Mesothelial cell of epicardium (in vitro differentiated cells): ENCODE measurements around the gene PRX. TPM values are rescaled to one million over a fixed set of nuclear protein-coding genes. Genes with fewer than 3 reads are reported as not detected.

Experiments used
- DNase-seq, 2 experiments: peaks; one replicate each; pipeline ENCODE4 v3.0.0; 2021; ENCODE audit warnings: low spot score in 2 of 2; ENCODE audit not compliant: unreplicated experiment in 2 of 2
- H3K27ac Mint-ChIP-seq: 2 replicates; pipeline ENCODE4 v1.8.0; 2021; ENCODE audit warnings: mixed read lengths
- H3K27me3 Mint-ChIP-seq: 2 replicates; pipeline ENCODE4 v1.8.0; 2021; ENCODE audit warnings: low read depth, mixed read lengths
- H3K36me3 Mint-ChIP-seq: 2 replicates; pipeline ENCODE4 v1.8.0; 2021; ENCODE audit warnings: mixed read lengths
- H3K4me1 Mint-ChIP-seq: 2 replicates; pipeline ENCODE4 v1.8.0; 2021; ENCODE audit warnings: mixed read lengths
- H3K4me3 Mint-ChIP-seq: 2 replicates; pipeline ENCODE4 v1.8.0; 2021; ENCODE audit warnings: mild to moderate bottlenecking, moderate library complexity, mixed read lengths
- H3K9me3 Mint-ChIP-seq: 2 replicates; pipeline ENCODE4 v1.8.0; 2021; ENCODE audit warnings: mixed read lengths
- total RNA-seq: library from RNA; stranded (reverse); gene quantifications from 3 replicates; pipeline ENCODE4 v1.2.1, GENCODE V29; 2021
- TF ChIP-seq, protein P1 (sequence below): fragments of 200-600 bp; sonication (generic); IDR thresholded peaks from one replicate; pipeline ENCODE4 v1.5.0; 2021; ENCODE audit warnings: antibody characterized with exemption; ENCODE audit not compliant: unreplicated experiment

PRX gene
- total RNA-seq, 1 donor from 2014 or later: 5.2 TPM

DNA sequence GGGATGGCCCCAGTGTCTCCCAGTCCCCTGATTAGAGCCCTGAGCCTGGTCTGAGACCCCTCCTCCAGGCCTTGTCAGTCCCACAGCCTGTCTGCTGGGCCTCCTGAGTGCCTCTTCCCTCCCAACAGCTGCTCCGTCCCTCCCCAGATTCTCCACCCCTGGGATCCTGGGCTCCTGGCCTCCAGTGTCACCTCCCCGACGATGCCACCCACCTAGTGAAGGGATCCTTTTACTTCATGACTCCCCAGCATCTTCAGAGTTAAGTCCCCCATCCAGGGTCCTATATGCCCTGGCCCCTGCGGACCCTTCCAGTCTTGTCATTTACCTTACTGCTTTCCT, 4.4 kb upstream of the PRX start:
- Mint-ChIP-seq H3K4me1 (peaks cover 22% of the 10 kb centered on the region), H3K27me3 (no peaks in the 10 kb centered on the region), H3K9me3 (no peaks in the 10 kb centered on the region), H3K27ac (peak overlapping the region; percentile 78), H3K36me3 (no peaks in the 10 kb centered on the region), H3K4me3 (no peak overlapping the region)
- no peak for DNase-seq
- TF ChIP-seq, protein P1, sequence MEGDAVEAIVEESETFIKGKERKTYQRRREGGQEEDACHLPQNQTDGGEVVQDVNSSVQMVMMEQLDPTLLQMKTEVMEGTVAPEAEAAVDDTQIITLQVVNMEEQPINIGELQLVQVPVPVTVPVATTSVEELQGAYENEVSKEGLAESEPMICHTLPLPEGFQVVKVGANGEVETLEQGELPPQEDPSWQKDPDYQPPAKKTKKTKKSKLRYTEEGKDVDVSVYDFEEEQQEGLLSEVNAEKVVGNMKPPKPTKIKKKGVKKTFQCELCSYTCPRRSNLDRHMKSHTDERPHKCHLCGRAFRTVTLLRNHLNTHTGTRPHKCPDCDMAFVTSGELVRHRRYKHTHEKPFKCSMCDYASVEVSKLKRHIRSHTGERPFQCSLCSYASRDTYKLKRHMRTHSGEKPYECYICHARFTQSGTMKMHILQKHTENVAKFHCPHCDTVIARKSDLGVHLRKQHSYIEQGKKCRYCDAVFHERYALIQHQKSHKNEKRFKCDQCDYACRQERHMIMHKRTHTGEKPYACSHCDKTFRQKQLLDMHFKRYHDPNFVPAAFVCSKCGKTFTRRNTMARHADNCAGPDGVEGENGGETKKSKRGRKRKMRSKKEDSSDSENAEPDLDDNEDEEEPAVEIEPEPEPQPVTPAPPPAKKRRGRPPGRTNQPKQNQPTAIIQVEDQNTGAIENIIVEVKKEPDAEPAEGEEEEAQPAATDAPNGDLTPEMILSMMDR: no peak

DNA sequence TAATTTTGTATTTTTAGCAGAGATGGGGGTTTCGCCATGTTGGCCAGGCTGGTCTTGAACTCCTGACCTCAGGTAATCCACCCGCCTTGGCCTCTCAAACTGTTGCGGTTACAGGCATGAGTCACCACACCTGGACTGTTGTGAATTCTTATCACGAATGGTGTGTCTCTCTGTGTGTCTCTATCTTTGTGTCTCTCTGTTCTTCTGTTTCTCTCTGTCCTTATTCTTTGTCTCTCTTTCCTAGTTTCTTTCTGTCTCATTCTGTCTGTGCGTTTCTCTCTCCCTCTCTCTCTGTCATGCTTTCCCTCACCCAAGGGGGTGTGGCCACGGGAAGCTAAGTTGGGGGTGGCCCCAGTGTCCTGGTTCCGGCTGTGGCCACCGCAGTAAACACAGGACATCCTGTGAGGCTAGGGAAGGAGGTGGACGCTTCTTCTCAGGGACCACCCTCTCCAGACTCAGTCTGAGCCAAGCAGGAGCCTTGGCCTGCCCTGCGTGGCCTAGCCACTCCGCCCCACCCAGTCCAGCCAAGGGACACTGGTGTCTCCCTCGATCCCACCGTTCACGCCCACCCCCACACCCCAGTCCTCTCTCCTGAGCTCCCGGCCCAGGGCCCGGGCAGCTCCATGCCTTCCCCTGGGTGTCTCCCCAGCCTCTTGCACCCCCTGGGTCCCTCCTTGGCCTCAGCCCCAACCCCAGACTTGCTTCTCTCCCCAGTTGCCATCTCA, 3.9 kb upstream of the PRX start:
- H3K9me3 Mint-ChIP-seq: no peaks in the 10 kb centered on the region
- peak overlapping the region; percentile 78 for H3K27ac Mint-ChIP-seq
- TF ChIP-seq, protein P1: no peak
- H3K27me3 Mint-ChIP-seq: no peaks in the 10 kb centered on the region
- no peak overlapping the region for H3K4me3 Mint-ChIP-seq
- DNase-seq: no peak
- H3K4me1 Mint-ChIP-seq: peaks cover 17% of the 10 kb centered on the region
- no peaks in the 10 kb centered on the region for H3K36me3 Mint-ChIP-seq

DNA sequence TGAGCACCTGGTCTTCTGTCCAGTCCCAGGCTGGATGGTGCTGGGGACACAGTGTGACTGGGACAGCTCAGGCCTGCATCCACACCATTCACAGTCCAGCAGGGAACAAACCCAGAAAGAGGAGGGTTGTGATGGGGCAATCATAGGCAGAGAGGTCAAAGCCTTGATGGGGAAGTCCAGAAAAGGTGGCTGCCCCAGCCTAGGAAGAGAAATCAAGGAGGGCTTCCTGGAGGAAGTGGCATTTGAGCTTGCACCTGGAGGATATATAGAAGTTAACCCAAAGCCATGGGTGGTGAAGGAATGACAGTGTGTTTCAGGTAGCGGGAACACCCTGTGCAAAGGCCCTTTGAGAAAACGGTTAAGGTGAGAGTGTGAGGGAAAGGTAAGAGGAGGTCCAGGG, 2.6 kb upstream of the PRX start:
- Mint-ChIP-seq H3K27ac (no peak overlapping the region), H3K4me3 (no peak overlapping the region), H3K9me3 (no peaks in the 10 kb centered on the region), H3K4me1 (peaks cover 13% of the 10 kb centered on the region), H3K27me3 (no peaks in the 10 kb centered on the region), H3K36me3 (no peaks in the 10 kb centered on the region)
- TF ChIP-seq, protein P1: no peak
- no peak for DNase-seq

DNA sequence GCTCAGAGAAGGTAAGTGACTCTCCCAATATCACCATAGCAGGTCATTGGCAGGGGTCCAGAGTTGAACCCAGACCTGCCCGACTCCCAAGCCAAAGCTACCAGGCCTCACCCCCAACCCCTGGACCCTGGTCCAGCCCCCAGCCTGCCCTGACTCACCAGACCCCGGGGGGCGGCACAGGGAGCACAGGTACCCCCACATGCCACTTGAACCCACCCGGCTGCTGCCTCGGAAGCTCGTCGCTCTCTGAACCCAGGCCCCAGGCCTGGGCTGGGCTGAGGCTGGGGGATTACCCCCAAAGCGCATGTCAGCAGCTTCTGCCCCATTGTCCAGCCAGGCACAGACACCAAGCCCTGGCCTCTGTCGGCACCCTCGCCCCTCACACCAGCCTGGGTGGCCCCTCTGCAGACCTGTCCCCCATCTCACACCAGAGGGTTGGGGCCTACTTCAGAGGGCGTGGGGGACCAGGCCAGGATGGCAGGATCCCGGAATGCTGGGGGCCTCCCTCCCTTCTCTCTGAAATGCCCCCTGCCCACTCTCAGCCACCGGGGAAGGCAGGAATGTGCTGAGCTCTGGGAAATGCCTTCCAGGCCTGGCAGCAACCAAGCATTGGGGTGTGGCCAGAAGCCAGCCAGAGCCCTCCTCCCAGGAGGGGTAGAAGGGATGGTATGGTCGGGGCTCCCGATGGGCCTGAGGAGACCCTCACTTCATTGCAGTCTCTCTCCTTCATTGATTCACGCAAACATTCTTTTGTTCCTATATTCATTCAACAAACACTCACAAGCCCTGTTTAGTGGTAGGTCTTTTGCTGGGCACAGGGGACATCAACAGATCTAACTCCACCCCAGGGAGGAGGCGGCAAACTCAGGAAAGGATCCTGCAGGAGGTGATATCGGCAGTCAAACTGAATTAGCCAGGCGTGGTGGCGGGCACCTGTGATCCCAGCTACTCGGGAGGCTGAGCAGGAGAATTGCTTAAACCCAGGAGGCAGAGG, 1.7 kb upstream of the PRX start:
- Mint-ChIP-seq H3K4me1 (peaks cover 12% of the 10 kb centered on the region), H3K4me3 (no peak overlapping the region), H3K36me3 (no peaks in the 10 kb centered on the region), H3K27me3 (no peaks in the 10 kb centered on the region), H3K27ac (no peak overlapping the region), H3K9me3 (no peaks in the 10 kb centered on the region)
- TF ChIP-seq, protein P1: no peak
- DNase-seq: no peak

DNA sequence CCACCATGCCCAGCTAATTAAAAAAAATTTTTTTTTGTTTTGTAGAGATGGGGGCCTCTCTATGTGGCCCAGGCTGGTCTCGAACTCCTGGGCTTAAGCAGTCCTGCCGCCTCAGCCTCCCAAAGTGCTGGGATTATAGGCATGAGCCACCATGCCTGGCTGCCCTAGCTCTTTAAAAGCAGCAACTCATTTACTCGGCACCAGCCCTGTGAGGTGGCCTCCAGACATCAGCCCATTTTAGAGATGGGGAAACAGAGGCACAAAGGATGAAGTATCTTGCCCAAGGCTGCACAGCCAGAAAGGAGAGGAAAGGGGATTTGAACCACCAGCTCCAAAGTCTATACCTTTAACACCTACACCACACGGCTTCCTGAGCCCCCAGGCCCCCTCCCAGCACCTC, 312 bp downstream of the PRX start:
- Mint-ChIP-seq H3K4me1 (peaks cover 12% of the 10 kb centered on the region), H3K27me3 (no peaks in the 10 kb centered on the region), H3K9me3 (no peaks in the 10 kb centered on the region), H3K36me3 (no peaks in the 10 kb centered on the region), H3K27ac (no peak overlapping the region), H3K4me3 (no peak overlapping the region)
- TF ChIP-seq, protein P1: no peak
- no peak for DNase-seq
